ENCODE data around the gene ARHGAP40. TPM values are rescaled to one million over a fixed set of nuclear protein-coding genes. Genes with fewer than 3 reads are reported as not detected.

ARHGAP40 gene
- total and polyA plus RNA-seq, 9 of the 15 experiments (the other 6 are each of a cell fraction or from before 2014, with no cell fraction given), result not detected

GRCh38 chr20:38645980-38646858 lies 44.6 kb downstream of the ARHGAP40 start (continued):
- no peak for TF ChIP-seq CBX5 (IDR thresholded peaks at IDR 0.05; ENCODE audit: borderline replicate concordance, low read depth)
- TF ChIP-seq ELF1 (tag; IDR thresholded peaks at IDR 0.05), result no peak
- no peak for TF ChIP-seq ZNF146 (CRISPR knock-in tag; IDR thresholded peaks at IDR 0.05; ENCODE audit: unreplicated experiment)
- no peak for TF ChIP-seq FUS (optimal IDR thresholded peaks at IDR 0.05; ENCODE audit: low read depth, low read length)
- TF ChIP-seq ARID1B (IDR thresholded peaks at IDR 0.05), result no peak
- TF ChIP-seq ZNF740 (CRISPR knock-in tag; IDR thresholded peaks at IDR 0.05), result no peak; the same call in 1 of the 2 replicates
- TF ChIP-seq ZNF740 (tag; IDR thresholded peaks at IDR 0.05), result no peak
- no peak for TF ChIP-seq ZNF695 (CRISPR knock-in tag; IDR thresholded peaks at IDR 0.05)
- no peak for TF ChIP-seq CHD1 (IDR thresholded peaks at IDR 0.05; ENCODE audit: low read length)
- no peak for TF ChIP-seq HLTF (IDR thresholded peaks at IDR 0.05)
- TF ChIP-seq FOXO4 (CRISPR knock-in tag; IDR thresholded peaks at IDR 0.05), result no peak
- TF ChIP-seq SLC30A9 (CRISPR knock-in tag; IDR thresholded peaks at IDR 0.05), result no peak
- TF ChIP-seq CBX2 (IDR thresholded peaks at IDR 0.05; ENCODE audit: insufficient read depth, low read length, poor library complexity, severe bottlenecking), result no peak
- TF ChIP-seq EP400 (IDR thresholded peaks at IDR 0.05), result no peak
- peak; percentile 61 for TF ChIP-seq USF1 (CRISPR knock-in tag; IDR thresholded peaks at IDR 0.05)
- TF ChIP-seq BDP1 (IDR thresholded peaks at IDR 0.05; ENCODE audit: insufficient read depth, insufficient read length), result no peak
- peak; percentile 58 for TF ChIP-seq FIP1L1 (IDR thresholded peaks at IDR 0.05; ENCODE audit: low read depth, low read length, poor library complexity, severe bottlenecking)
- TF ChIP-seq TSHZ1 (CRISPR knock-in tag; IDR thresholded peaks at IDR 0.05), result no peak
- peak; percentile 57; the same call in 1 of the 2 replicates for TF ChIP-seq MITF (IDR thresholded peaks at IDR 0.05)
- TF ChIP-seq ZNF436 (CRISPR knock-in tag; IDR thresholded peaks at IDR 0.05), result no peak

Measured in K562 (cell line).